Measurements from ENCODE around the gene ART4. TPM values are rescaled to one million over a fixed set of nuclear protein-coding genes. Genes with fewer than 3 reads are reported as not detected.

ART4 gene
- total RNA-seq, 8 experiments from 2014 or later, result 0.04 to 0.43 (median 0.26) TPM

- in situ Hi-C loops (cut with MboI; ENCODE audit: low pct_unique_long_range_greater_than_20kb in 2 of 9, low sequenced_read_pairs in 9 of 9, unreplicated experiment in 9 of 9), result no loop called here
- WGBS, 10 experiments, result 28 to 90% (median 71%) methylated on average over 2 to 4 of the region's 4 CpGs; no CpG with 5 or more reads in 1 of the 10 experiments
- ATAC-seq (replicated peaks in 6 of 8), result no peak
- no peak overlapping the region for H3K27ac ChIP-seq
- H3K4me3 ChIP-seq, result peak overlapping the region; percentile 68 to 97 (median 94)
- peaks cover 2 to 21% of the 10 kb centered on the region in 2 donors for H3K4me1 ChIP-seq (replicated peaks in 1 of 2)
Observed at GRCh38 chr12:14802247-14802646, 41.1 kb downstream of the ART4 start.

DNA sequence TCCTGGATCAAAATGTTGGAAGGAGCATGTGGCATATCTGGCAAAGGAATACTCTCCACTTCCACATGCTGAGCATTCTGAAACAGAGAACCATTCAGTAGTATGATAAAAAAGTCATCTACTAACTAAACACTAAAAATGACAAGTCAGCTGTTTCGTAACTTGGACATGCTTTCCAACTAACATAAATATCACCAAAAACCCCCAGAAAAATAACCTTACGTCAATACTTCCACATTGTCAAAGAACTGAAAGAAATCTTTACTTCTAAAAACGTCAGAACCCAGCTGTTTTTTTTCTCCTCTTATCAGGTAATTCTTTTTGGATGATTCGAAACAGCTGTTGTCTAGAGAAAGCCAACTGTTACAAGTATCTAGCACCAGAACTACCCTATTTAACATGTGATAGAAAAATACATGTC lies 48.3 kb downstream of the ART4 start:
- 67 to 100% (median 86%) methylated on average over 1 to 4 of the region's 4 CpGs; no CpG with 5 or more reads in 1 of the 10 experiments for WGBS, 10 experiments

GRCh38 chr12:14785568-14785967 lies 57.8 kb downstream of the ART4 start:
- Histone ChIP-seq H3K4me1 (replicated peaks in 1 of 2) (no peaks in the 10 kb centered on the region), H3K4me3 (no peak overlapping the region), H3K27ac (no peak overlapping the region)
- no peak for ATAC-seq (replicated peaks in 6 of 8)
- in situ Hi-C loops (cut with MboI; ENCODE audit: low pct_unique_long_range_greater_than_20kb in 2 of 9, low sequenced_read_pairs in 9 of 9, unreplicated experiment in 9 of 9), result no loop called here
- WGBS, 10 experiments, result 67 to 100% (median 96%) methylated on average over 2 to 3 of the region's 3 CpGs; no CpG with 5 or more reads in 2 of the 10 experiments

More for the DNA sequence above, 48.3 kb downstream of the ART4 start:
- no peak overlapping the region for H3K27ac ChIP-seq
- no peak overlapping the region for H3K4me3 ChIP-seq
- in situ Hi-C loops (cut with MboI; ENCODE audit: low pct_unique_long_range_greater_than_20kb in 2 of 9, low sequenced_read_pairs in 9 of 9, unreplicated experiment in 9 of 9), result no loop called here
- H3K4me1 ChIP-seq (replicated peaks in 1 of 2), result no peaks in the 10 kb centered on the region
- ATAC-seq (replicated peaks in 6 of 8), result no peak

DNA sequence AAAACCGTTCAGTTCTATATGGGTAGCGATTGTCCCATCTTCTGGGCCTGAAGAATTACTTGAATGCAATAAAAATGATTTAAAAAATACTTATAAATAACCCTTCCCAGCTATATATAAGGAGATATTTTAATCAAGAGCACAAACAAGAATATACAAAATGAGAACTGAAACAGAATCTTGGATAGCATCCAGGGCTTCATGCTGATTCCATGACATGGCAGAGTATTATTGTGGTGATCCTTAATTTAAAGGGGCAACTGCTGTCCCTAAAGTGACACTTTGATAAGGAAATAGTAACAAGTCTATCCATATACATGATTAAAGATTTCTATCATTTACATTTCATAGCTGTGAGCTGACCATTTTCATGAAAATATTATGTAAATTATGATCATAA lies 58.9 kb downstream of the ART4 start:
- WGBS, 10 experiments, result 94 to 100% (median 100%) methylated on average over 2 of the region's 2 CpGs; no CpG with 5 or more reads in 4 of the 10 experiments
- no peak overlapping the region for H3K4me3 ChIP-seq
- no peak overlapping the region for H3K27ac ChIP-seq
- no peak for ATAC-seq (replicated peaks in 6 of 8)
- H3K4me1 ChIP-seq (replicated peaks in 1 of 2), result no peaks in the 10 kb centered on the region
- in situ Hi-C loops (cut with MboI; ENCODE audit: low pct_unique_long_range_greater_than_20kb in 2 of 9, low sequenced_read_pairs in 9 of 9, unreplicated experiment in 9 of 9), result no loop called here

DNA sequence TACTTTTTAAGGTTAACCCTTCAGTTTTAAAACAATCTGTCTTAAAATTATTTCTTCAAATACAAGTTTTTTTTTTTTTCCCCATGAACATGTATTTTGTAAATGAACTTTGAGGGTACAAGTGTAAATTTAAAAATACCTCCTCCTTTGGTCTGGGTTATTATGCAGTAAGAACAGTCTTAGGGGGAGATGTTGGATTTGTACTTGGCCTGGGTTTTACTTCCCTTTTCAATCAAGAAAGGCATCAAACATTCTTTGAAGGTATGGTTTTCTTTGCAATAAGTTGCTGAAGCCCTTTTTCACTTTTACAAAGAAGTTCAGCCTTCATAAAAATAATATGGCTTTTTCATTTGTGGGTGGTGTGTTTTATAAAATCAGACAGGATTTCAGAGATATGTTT lies 60.6 kb downstream of the ART4 start:
- H3K4me3 ChIP-seq, result no peak overlapping the region
- in situ Hi-C loops (cut with MboI; ENCODE audit: low pct_unique_long_range_greater_than_20kb in 2 of 9, low sequenced_read_pairs in 9 of 9, unreplicated experiment in 9 of 9), result no loop called here
- no peak for ATAC-seq (replicated peaks in 6 of 8)
- no peaks in the 10 kb centered on the region for H3K4me1 ChIP-seq (replicated peaks in 1 of 2)
- H3K27ac ChIP-seq, result no peak overlapping the region

DNA sequence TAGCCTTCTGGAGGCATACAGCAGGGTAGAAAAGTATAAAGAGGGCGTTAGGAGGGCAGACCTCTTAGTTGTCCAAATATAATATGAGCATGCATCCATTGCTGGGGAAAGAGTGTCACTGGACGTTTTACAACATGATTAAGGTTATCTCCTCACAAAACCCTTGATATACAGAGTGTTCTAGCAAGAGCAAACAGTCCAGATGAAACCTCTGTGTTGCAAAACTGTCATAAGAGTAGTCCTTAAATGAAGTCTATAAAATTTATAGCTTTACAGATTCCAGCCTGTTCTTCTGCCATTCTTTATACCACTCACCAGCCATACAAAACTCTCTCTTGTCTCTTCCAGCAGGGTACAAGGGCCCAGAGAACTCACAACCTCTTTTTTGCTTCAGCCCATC lies 61.8 kb downstream of the ART4 start:
- no peak for ATAC-seq (replicated peaks in 6 of 8)
- Histone ChIP-seq H3K27ac (no peak overlapping the region), H3K4me1 (replicated peaks in 1 of 2) (no peaks in the 10 kb centered on the region), H3K4me3 (no peak overlapping the region)
- WGBS, 10 experiments, result 17 to 83% (median 59%) methylated on average over 1 to 2 of the region's 2 CpGs; no CpG with 5 or more reads in 2 of the 10 experiments
- in situ Hi-C loops (cut with MboI; ENCODE audit: low pct_unique_long_range_greater_than_20kb in 2 of 9, low sequenced_read_pairs in 9 of 9, unreplicated experiment in 9 of 9), result no loop called here

GRCh38 chr12:14780859-14781258 lies 62.5 kb downstream of the ART4 start:
- 17 to 100% (median 80%) methylated on average over 1 to 3 of the region's 3 CpGs for WGBS, 10 experiments
- Histone ChIP-seq H3K4me3 (no peak overlapping the region), H3K4me1 (replicated peaks in 1 of 2) (no peaks in the 10 kb centered on the region), H3K27ac (no peak overlapping the region)
- in situ Hi-C loops (cut with MboI; ENCODE audit: low pct_unique_long_range_greater_than_20kb in 2 of 9, low sequenced_read_pairs in 9 of 9, unreplicated experiment in 9 of 9), result no loop called here
- peak in 6 of 8 experiments; percentile 33 to 89 (median 60) for ATAC-seq (replicated peaks in 6 of 8)

DNA sequence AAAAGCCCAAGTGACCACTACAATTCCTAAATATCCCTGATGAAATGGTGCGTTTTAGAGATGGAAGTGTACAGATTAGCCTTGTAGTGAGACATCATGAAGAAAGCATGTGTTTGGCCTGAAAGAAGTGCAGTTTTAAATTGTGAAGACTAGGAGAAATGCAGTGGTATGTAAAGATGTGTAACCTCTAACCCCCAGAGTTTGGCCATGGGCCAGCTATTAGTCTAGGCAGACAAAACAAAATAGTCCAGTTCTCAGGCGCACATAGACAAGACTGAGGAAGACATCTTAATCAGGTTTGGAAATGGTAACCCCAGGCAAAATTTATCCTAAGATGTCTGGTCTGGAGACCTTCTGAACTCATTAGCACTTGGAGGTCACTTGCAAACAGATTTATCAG lies 63.5 kb downstream of the ART4 start:
- ATAC-seq (replicated peaks in 6 of 8), result no peak
- in situ Hi-C loops (cut with MboI; ENCODE audit: low pct_unique_long_range_greater_than_20kb in 2 of 9, low sequenced_read_pairs in 9 of 9, unreplicated experiment in 9 of 9), result no loop called here
- 80 to 100% (median 93%) methylated on average over 1 to 2 of the region's 2 CpGs; no CpG with 5 or more reads in 1 of the 10 experiments for WGBS, 10 experiments
- Histone ChIP-seq H3K4me1 (replicated peaks in 1 of 2) (no peaks in the 10 kb centered on the region), H3K27ac (no peak overlapping the region), H3K4me3 (no peak overlapping the region)

GRCh38 chr12:14777271-14777670 lies 66.1 kb downstream of the ART4 start:
- WGBS, 10 experiments, result 0 to 100% (median 45%) methylated on average over 1 to 3 of the region's 3 CpGs; no CpG with 5 or more reads in 3 of the 10 experiments
- ATAC-seq (replicated peaks in 6 of 8), result no peak
- in situ Hi-C loops (cut with MboI; ENCODE audit: low pct_unique_long_range_greater_than_20kb in 2 of 9, low sequenced_read_pairs in 9 of 9, unreplicated experiment in 9 of 9), result no loop called here
- Histone ChIP-seq H3K4me3 (no peak overlapping the region), H3K4me1 (replicated peaks in 1 of 2) (no peaks in the 10 kb centered on the region), H3K27ac (no peak overlapping the region)

- ATAC-seq (replicated peaks in 6 of 8), result no peak
- WGBS, 10 experiments, result 60 to 100% (median 91%) methylated on average over 1 to 4 of the region's 5 CpGs; no CpG with 5 or more reads in 1 of the 10 experiments
- in situ Hi-C loops (cut with MboI; ENCODE audit: low pct_unique_long_range_greater_than_20kb in 2 of 9, low sequenced_read_pairs in 9 of 9, unreplicated experiment in 9 of 9), result no loop called here
- Histone ChIP-seq H3K27ac (no peak overlapping the region), H3K4me3 (peak overlapping the region in 1 of 5 donors; percentile 61), H3K4me1 (replicated peaks in 1 of 2) (no peaks in the 10 kb centered on the region)
Observed at GRCh38 chr12:14776236-14776961, 66.9 kb downstream of the ART4 start.

DNA sequence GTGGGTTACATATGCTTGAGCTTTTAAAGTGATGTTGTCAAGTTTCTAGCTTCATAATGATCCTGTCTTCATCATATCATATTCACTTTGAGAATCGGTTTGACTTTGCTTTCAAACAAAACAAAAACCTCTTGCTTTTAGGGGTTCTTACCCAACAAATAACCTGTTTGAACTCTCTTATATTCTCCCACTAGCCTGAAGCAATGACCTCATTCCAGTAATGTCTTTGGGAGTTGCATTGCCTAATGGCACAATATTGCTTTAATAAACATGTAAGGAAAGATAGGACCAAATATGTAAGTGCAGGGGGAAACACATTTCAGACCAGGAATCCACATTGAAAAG lies 67.7 kb downstream of the ART4 start:
- in situ Hi-C loops (cut with MboI; ENCODE audit: low pct_unique_long_range_greater_than_20kb in 2 of 9, low sequenced_read_pairs in 9 of 9, unreplicated experiment in 9 of 9), result no loop called here
- H3K27ac ChIP-seq, result no peak overlapping the region
- no peak for ATAC-seq (replicated peaks in 6 of 8)
- WGBS, 10 experiments, result 0 to 86% (median 43%) methylated on average over 1 of the region's 1 CpG; no CpG with 5 or more reads in 1 of the 10 experiments
- peak overlapping the region in 3 of 5 donors; percentile 61 to 71 (median 64) for H3K4me3 ChIP-seq
- no peaks in the 10 kb centered on the region for H3K4me1 ChIP-seq (replicated peaks in 1 of 2)
